Astrocyte of the hippocampus (primary cell): ENCODE measurements around the gene PSEN2.
A peak's percentile ranks its signal among the peaks of the same experiment; 100 is the strongest.
"Not testable (repeated sequence)": the region's sequence is repeated elsewhere in the genome, so short reads cannot be mapped to it uniquely, and the experiment has no call there.

Source experiments
- DNase-seq: peaks from one replicate; pipeline ENCODE4 v3.0.0; 2011; ENCODE audit warnings: low read depth, low spot score

Gene PSEN2

GRCh38 chr1:226870401-226871279 lies at the start of gene PSEN2:
Gene PSEN2 (plus strand): TSS chr1:226870616. CDS start chr1:226881908, 11,292 bp downstream.
- DNase-seq: peak; percentile 79

- peak; percentile 85 for DNase-seq
These were observed 49.3 kb upstream of the PSEN2 start for GRCh38 chr1:226820941-226821718.

GRCh38 chr1:226821719-226822085 lies 48.7 kb upstream of the PSEN2 start:
- DNase-seq: no peak

GRCh38 chr1:226823643-226824042 lies 46.8 kb upstream of the PSEN2 start:
- no peak for DNase-seq

GRCh38 chr1:226825037-226825745 lies 45.2 kb upstream of the PSEN2 start:
- DNase-seq: no peak

- DNase-seq: no peak
These were observed 44.7 kb upstream of the PSEN2 start for GRCh38 chr1:226825746-226826100.

- DNase-seq: no peak
These were observed 43.7 kb upstream of the PSEN2 start for GRCh38 chr1:226826479-226827261.

- no peak for DNase-seq
These were observed 43.0 kb upstream of the PSEN2 start for GRCh38 chr1:226827458-226827857.

- peak; percentile 96 for DNase-seq
These were observed 42.4 kb upstream of the PSEN2 start for GRCh38 chr1:226827968-226828513.

- no peak for DNase-seq
These were observed 41.3 kb upstream of the PSEN2 start for GRCh38 chr1:226829105-226829504.

GRCh38 chr1:226831953-226832352 lies 38.5 kb upstream of the PSEN2 start:
- no peak for DNase-seq

GRCh38 chr1:226832613-226833012 lies 37.8 kb upstream of the PSEN2 start:
- no peak for DNase-seq

GRCh38 chr1:226834179-226834578 lies 36.2 kb upstream of the PSEN2 start:
- DNase-seq: not testable (repeated sequence)

GRCh38 chr1:226835396-226835795 lies 35.0 kb upstream of the PSEN2 start:
- DNase-seq: not testable (repeated sequence)

GRCh38 chr1:226837966-226838365 lies 32.5 kb upstream of the PSEN2 start:
- not testable (repeated sequence) for DNase-seq

GRCh38 chr1:226838456-226838855 lies 32.0 kb upstream of the PSEN2 start:
- DNase-seq: no peak

- DNase-seq: no peak
These were observed 24.8 kb upstream of the PSEN2 start for GRCh38 chr1:226845624-226846023.

GRCh38 chr1:226846786-226847185 lies 23.6 kb upstream of the PSEN2 start:
- DNase-seq: no peak

- DNase-seq: not testable (repeated sequence)
These were observed 15.9 kb upstream of the PSEN2 start for GRCh38 chr1:226854548-226854947.

- DNase-seq: peak; percentile 40
These were observed 7.5 kb upstream of the PSEN2 start for GRCh38 chr1:226862890-226863289.

- peak; percentile 79 for DNase-seq
These were observed 7.0 kb upstream of the PSEN2 start for GRCh38 chr1:226863446-226863845.
